ENCODE data around the gene TPRA1. TPM values are rescaled to one million over a fixed set of nuclear protein-coding genes. Genes with fewer than 3 reads are reported as not detected.

Gene TPRA1
- total RNA-seq, 1 experiment from 2014 or later: 58.5 TPM

DNA sequence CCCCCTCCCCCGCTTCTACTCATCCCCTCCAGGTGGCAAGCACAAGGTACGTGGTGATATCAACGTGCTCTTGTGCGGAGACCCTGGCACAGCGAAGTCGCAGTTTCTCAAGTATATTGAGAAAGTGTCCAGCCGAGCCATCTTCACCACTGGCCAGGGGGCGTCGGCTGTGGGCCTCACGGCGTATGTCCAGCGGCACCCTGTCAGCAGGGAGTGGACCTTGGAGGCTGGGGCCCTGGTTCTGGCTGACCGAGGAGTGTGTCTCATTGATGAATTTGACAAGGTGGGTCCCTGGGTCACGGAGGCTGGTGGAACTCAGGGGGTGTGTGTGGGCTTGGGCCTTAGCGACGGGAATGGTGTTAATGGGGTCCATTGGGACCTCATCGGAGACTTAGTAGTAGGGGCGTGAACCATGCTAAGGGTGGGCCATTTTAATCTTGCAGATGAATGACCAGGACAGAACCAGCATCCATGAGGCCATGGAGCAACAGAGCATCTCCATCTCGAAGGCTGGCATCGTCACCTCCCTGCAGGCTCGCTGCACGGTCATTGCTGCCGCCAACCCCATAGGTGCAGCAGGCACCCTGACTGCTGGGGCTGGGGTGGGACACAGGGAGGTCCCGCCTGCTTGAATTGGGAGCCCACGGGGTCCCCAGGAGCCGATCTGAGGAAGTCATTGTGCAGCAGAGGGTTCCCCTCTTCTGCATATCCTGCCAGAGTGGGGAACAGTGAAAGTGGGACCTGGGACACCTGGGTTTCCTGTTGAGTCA, 26.5 kb upstream of the TPRA1 start:
- no peaks in the 10 kb centered on the region for H3K9me3 ChIP-seq (ENCODE audit: insufficient read depth, low read depth)
- TF ChIP-seq, protein P1, sequence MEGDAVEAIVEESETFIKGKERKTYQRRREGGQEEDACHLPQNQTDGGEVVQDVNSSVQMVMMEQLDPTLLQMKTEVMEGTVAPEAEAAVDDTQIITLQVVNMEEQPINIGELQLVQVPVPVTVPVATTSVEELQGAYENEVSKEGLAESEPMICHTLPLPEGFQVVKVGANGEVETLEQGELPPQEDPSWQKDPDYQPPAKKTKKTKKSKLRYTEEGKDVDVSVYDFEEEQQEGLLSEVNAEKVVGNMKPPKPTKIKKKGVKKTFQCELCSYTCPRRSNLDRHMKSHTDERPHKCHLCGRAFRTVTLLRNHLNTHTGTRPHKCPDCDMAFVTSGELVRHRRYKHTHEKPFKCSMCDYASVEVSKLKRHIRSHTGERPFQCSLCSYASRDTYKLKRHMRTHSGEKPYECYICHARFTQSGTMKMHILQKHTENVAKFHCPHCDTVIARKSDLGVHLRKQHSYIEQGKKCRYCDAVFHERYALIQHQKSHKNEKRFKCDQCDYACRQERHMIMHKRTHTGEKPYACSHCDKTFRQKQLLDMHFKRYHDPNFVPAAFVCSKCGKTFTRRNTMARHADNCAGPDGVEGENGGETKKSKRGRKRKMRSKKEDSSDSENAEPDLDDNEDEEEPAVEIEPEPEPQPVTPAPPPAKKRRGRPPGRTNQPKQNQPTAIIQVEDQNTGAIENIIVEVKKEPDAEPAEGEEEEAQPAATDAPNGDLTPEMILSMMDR (conservative IDR thresholded peaks at IDR 0.05): no peak
- TF ChIP-seq EZH2 (IDR thresholded peaks at IDR 0.05; ENCODE audit: low read depth): no peak

DNA sequence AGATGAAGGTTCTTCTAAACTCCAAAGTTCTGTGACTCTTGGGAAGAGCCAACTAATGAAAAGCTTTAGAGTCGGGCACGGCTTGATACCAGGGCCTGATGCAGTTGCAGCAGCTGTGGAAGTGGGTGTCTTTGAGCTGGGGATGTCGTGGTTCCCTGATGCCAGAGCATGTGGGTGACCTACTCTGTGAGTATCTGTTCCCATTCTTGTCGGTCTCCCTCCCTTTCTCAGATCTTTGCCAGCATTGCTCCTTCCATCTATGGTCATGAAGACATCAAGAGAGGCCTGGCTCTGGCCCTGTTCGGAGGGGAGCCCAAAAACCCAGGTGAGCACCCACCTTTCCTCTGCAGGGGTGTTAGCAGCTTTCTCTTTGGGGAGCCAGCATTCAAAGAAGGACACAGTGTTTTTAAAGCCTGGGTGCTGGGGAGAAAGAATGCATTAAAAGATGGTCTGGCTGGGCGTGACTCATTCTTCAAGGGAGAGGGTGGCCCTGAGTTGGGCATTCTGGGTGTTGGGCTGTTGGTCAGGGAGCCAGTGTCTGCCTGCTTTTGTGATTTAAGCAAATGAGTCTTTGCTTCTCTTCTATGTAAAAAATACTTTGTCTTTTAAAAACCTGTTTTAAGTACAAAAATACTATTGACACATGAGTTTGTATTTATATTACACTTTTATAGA, 25.2 kb upstream of the TPRA1 start:
- POLR2A ChIA-PET (ENCODE audit: unreplicated experiment): interaction anchor here (0.7 kb wide), 1 partner anchor 17 kb away, joined by 3 read pairs; no protein-coding TSS in a partner anchor
- no peaks in the 10 kb centered on the region for H4K20me1 ChIP-seq (ENCODE audit: insufficient read depth)
- CTCF ChIA-PET: no interaction called here
- intact Hi-C loops (cut with micrococcal nuclease; ENCODE audit: unreplicated experiment): no loop called here
- H3K4me2 ChIP-seq: no peak overlapping the region
- H3K4me3 ChIP-seq: no peak overlapping the region
- H3K27ac ChIP-seq: no peak overlapping the region
- no peaks in the 10 kb centered on the region for H3K9me3 ChIP-seq (ENCODE audit: insufficient read depth, low read depth)
- no peaks in the 10 kb centered on the region for H3K9me2 ChIP-seq (ENCODE audit: insufficient read depth)
- H3K79me2 ChIP-seq (ENCODE audit: low read depth): no peaks in the 10 kb centered on the region
- no TSS peak for BruUV-seq (replicated peaks)
- no peaks in the 10 kb centered on the region for H3K27me3 ChIP-seq (ENCODE audit: insufficient read depth, low read depth)
- no peaks in the 10 kb centered on the region; the same call in 1 of the 2 replicates for H3F3A ChIP-seq (ENCODE audit: insufficient read depth, low read depth)
- DNase-seq: no peak
- H3K36me3 ChIP-seq (ENCODE audit: low read depth): peaks cover 17% of the 10 kb centered on the region
- no peak overlapping the region for H2AFZ ChIP-seq
- TF ChIP-seq, protein P1 (conservative IDR thresholded peaks at IDR 0.05): no peak
- TF ChIP-seq EZH2 (IDR thresholded peaks at IDR 0.05; ENCODE audit: low read depth): no peak
- H3K4me1 ChIP-seq (replicated peaks; ENCODE audit: insufficient read depth): no peaks in the 10 kb centered on the region

More for the DNA sequence above, 26.5 kb upstream of the TPRA1 start:
- no peaks in the 10 kb centered on the region for H3K9me2 ChIP-seq (ENCODE audit: insufficient read depth)
- ChIA-PET CTCF (no interaction called here), POLR2A (ENCODE audit: unreplicated experiment) (no interaction called here)
- intact Hi-C loops (cut with micrococcal nuclease; ENCODE audit: unreplicated experiment): no loop called here
- no peaks in the 10 kb centered on the region for H4K20me1 ChIP-seq (ENCODE audit: insufficient read depth)
- H3K27ac ChIP-seq: no peak overlapping the region
- DNase-seq: no peak
- H3K4me1 ChIP-seq (replicated peaks; ENCODE audit: insufficient read depth): no peaks in the 10 kb centered on the region
- no peak overlapping the region for H3K4me3 ChIP-seq
- no TSS peak for BruUV-seq (replicated peaks)
- no peaks in the 10 kb centered on the region for H3K79me2 ChIP-seq (ENCODE audit: low read depth)
- H3F3A ChIP-seq (ENCODE audit: insufficient read depth, low read depth): no peaks in the 10 kb centered on the region; the same call in 1 of the 2 replicates
- H3K36me3 ChIP-seq (ENCODE audit: low read depth): peaks cover 21% of the 10 kb centered on the region
- H3K27me3 ChIP-seq (ENCODE audit: insufficient read depth, low read depth): no peaks in the 10 kb centered on the region
- H3K4me2 ChIP-seq: no peak overlapping the region
- H2AFZ ChIP-seq: no peak overlapping the region

DNA sequence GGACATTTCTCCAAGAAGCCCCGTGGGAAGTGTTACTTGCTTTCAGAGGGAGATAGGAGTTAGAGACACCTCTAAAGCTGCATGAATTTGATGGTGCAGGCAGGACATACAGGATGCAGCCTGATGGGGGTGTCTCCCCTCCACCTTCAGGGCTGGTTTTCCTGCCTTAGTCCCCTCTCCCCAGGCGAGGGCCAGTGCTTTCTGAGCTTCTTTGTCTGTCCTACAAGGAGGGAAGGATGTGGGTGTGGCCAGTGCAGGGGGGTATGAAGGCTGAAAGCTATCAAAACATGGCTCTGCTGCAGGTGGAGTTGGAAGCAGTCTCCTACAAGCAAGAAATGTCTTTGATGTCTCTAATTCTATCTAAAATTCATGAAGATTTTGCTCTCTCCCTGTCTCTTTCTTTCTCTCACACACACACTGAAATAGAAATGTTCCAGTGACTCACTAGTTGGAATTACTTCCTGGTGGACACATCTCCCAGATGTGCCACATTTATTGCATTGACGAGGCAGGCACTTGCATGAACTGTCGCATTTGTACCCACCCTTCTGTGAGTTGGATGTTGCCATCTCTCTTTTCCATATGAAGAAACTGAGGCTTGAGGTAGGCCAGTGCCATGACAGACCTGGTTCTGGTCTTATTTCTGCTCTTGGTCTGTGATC, 24.5 kb upstream of the TPRA1 start:
- Histone ChIP-seq H3K4me1 (replicated peaks; ENCODE audit: insufficient read depth) (no peaks in the 10 kb centered on the region), H3F3A (ENCODE audit: insufficient read depth, low read depth) (no peaks in the 10 kb centered on the region; the same call in 1 of the 2 replicates), H3K36me3 (ENCODE audit: low read depth) (peaks cover 17% of the 10 kb centered on the region), H3K79me2 (ENCODE audit: low read depth) (no peaks in the 10 kb centered on the region), H3K27me3 (ENCODE audit: insufficient read depth, low read depth) (no peaks in the 10 kb centered on the region), H3K4me3 (no peak overlapping the region), H3K9me3 (ENCODE audit: insufficient read depth, low read depth) (no peaks in the 10 kb centered on the region), H3K27ac (no peak overlapping the region), H4K20me1 (ENCODE audit: insufficient read depth) (no peaks in the 10 kb centered on the region), H3K4me2 (no peak overlapping the region), H2AFZ (no peak overlapping the region), H3K9me2 (ENCODE audit: insufficient read depth) (no peaks in the 10 kb centered on the region)
- DNase-seq: no peak
- no peak for TF ChIP-seq EZH2 (IDR thresholded peaks at IDR 0.05; ENCODE audit: low read depth)
- TF ChIP-seq, protein P1 (conservative IDR thresholded peaks at IDR 0.05): no peak
- no TSS peak for BruUV-seq (replicated peaks)
- intact Hi-C loops (cut with micrococcal nuclease; ENCODE audit: unreplicated experiment): no loop called here
- CTCF ChIA-PET: no interaction called here
- POLR2A ChIA-PET (ENCODE audit: unreplicated experiment): no interaction called here

Data from PC-9 (cell line).